ENCODE data around the gene INVS.
"Not testable (repeated sequence)": the region's sequence is repeated elsewhere in the genome, so short reads cannot be mapped to it uniquely, and the experiment has no call there.

DNA sequence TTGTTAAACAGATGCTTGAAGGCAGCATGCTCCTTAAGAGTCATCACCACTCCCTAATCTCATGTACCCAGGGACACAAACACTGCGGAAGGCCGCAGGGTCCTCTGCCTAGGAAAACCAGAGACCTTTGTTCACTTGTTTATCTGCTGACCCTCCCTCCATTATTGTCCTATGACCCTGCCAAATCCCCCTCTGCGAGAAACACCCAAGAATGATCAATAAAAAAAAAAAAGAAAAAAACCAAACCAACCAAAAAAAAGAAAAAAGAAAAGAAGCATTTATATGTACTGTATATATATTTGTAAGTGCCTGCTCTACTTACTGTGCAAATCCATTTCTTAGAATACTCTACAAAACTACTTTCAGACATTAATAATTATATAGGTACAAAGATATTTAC lies 30.0 kb upstream of the INVS start:
- TF ChIP-seq EZH2 (IDR thresholded peaks at IDR 0.05; ENCODE audit: low read depth, unreplicated experiment); EZH2phosphoT487 (IDR thresholded peaks at IDR 0.05; ENCODE audit: unreplicated experiment); JUNB (IDR thresholded peaks at IDR 0.05; ENCODE audit: unreplicated experiment); CREB1 (CRISPR knock-in tag; IDR thresholded peaks at IDR 0.05; ENCODE audit: low read depth); POLR2AphosphoS5 (IDR thresholded peaks at IDR 0.05; ENCODE audit: low read depth): not testable (repeated sequence)
- TF ChIP-seq, protein P1, sequence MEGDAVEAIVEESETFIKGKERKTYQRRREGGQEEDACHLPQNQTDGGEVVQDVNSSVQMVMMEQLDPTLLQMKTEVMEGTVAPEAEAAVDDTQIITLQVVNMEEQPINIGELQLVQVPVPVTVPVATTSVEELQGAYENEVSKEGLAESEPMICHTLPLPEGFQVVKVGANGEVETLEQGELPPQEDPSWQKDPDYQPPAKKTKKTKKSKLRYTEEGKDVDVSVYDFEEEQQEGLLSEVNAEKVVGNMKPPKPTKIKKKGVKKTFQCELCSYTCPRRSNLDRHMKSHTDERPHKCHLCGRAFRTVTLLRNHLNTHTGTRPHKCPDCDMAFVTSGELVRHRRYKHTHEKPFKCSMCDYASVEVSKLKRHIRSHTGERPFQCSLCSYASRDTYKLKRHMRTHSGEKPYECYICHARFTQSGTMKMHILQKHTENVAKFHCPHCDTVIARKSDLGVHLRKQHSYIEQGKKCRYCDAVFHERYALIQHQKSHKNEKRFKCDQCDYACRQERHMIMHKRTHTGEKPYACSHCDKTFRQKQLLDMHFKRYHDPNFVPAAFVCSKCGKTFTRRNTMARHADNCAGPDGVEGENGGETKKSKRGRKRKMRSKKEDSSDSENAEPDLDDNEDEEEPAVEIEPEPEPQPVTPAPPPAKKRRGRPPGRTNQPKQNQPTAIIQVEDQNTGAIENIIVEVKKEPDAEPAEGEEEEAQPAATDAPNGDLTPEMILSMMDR (conservative IDR thresholded peaks at IDR 0.05; ENCODE audit: low read depth in 2 of 2): not testable (repeated sequence)
- TF ChIP-seq, protein P2, sequence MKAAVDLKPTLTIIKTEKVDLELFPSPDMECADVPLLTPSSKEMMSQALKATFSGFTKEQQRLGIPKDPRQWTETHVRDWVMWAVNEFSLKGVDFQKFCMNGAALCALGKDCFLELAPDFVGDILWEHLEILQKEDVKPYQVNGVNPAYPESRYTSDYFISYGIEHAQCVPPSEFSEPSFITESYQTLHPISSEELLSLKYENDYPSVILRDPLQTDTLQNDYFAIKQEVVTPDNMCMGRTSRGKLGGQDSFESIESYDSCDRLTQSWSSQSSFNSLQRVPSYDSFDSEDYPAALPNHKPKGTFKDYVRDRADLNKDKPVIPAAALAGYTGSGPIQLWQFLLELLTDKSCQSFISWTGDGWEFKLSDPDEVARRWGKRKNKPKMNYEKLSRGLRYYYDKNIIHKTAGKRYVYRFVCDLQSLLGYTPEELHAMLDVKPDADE (IDR thresholded peaks at IDR 0.05): not testable (repeated sequence)
- TF ChIP-seq, protein P3, sequence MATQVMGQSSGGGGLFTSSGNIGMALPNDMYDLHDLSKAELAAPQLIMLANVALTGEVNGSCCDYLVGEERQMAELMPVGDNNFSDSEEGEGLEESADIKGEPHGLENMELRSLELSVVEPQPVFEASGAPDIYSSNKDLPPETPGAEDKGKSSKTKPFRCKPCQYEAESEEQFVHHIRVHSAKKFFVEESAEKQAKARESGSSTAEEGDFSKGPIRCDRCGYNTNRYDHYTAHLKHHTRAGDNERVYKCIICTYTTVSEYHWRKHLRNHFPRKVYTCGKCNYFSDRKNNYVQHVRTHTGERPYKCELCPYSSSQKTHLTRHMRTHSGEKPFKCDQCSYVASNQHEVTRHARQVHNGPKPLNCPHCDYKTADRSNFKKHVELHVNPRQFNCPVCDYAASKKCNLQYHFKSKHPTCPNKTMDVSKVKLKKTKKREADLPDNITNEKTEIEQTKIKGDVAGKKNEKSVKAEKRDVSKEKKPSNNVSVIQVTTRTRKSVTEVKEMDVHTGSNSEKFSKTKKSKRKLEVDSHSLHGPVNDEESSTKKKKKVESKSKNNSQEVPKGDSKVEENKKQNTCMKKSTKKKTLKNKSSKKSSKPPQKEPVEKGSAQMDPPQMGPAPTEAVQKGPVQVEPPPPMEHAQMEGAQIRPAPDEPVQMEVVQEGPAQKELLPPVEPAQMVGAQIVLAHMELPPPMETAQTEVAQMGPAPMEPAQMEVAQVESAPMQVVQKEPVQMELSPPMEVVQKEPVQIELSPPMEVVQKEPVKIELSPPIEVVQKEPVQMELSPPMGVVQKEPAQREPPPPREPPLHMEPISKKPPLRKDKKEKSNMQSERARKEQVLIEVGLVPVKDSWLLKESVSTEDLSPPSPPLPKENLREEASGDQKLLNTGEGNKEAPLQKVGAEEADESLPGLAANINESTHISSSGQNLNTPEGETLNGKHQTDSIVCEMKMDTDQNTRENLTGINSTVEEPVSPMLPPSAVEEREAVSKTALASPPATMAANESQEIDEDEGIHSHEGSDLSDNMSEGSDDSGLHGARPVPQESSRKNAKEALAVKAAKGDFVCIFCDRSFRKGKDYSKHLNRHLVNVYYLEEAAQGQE (IDR thresholded peaks at IDR 0.05; ENCODE audit: unreplicated experiment): not testable (repeated sequence)

Measured in GM23338 (cell line).